GM19238 (cell line): ENCODE measurements around the gene HTRA1.

Experiments
- DNase-seq: peaks from one replicate; pipeline ENCODE4 v3.0.0; 2011; ENCODE audit warnings: low spot score; ENCODE audit not compliant: insufficient read length

Gene HTRA1

GRCh38 chr10:122473116-122473515 is 11.8 kb downstream of the HTRA1 start:
- no peak for DNase-seq

- no peak for DNase-seq
These were observed 12.9 kb downstream of the HTRA1 start for GRCh38 chr10:122474131-122474818.

GRCh38 chr10:122475100-122475499 is 13.7 kb downstream of the HTRA1 start:
- DNase-seq: no peak

- no peak for DNase-seq
These were observed 14.4 kb downstream of the HTRA1 start for GRCh38 chr10:122475591-122476332.

- no peak for DNase-seq
These were observed 15.0 kb downstream of the HTRA1 start for GRCh38 chr10:122476333-122476695.

- no peak for DNase-seq
These were observed 16.1 kb downstream of the HTRA1 start for GRCh38 chr10:122477436-122477835.

- no peak for DNase-seq
These were observed 17.6 kb downstream of the HTRA1 start for GRCh38 chr10:122478971-122479370.

GRCh38 chr10:122480146-122480833 is 18.9 kb downstream of the HTRA1 start:
- no peak for DNase-seq

GRCh38 chr10:122481296-122482056 is 20.1 kb downstream of the HTRA1 start:
- DNase-seq: no peak

- DNase-seq: no peak
These were observed 23.1 kb downstream of the HTRA1 start for GRCh38 chr10:122484276-122485060.

- DNase-seq: no peak
These were observed 24.3 kb downstream of the HTRA1 start for GRCh38 chr10:122485670-122486069.

- DNase-seq: no peak
These were observed 25.2 kb downstream of the HTRA1 start for GRCh38 chr10:122486406-122487080.

GRCh38 chr10:122487174-122487765 is 25.9 kb downstream of the HTRA1 start:
- no peak for DNase-seq

GRCh38 chr10:122490268-122490667 is 28.9 kb downstream of the HTRA1 start:
- DNase-seq: no peak

GRCh38 chr10:122490786-122491680 is 29.7 kb downstream of the HTRA1 start:
- DNase-seq: no peak

GRCh38 chr10:122492006-122492405 is 30.7 kb downstream of the HTRA1 start:
- no peak for DNase-seq

- DNase-seq: no peak
These were observed 31.7 kb downstream of the HTRA1 start for GRCh38 chr10:122492999-122493481.

- no peak for DNase-seq
These were observed 32.4 kb downstream of the HTRA1 start for GRCh38 chr10:122493761-122494160.
